ENCODE data around the gene PHTF2. TPM values are rescaled to one million over a fixed set of nuclear protein-coding genes. Genes with fewer than 3 reads are reported as not detected.

The PHTF2 gene
- total RNA-seq, 1 donor from 2014 or later = 22.1 TPM

GRCh38 chr7:77960336-77960735, 161.8 kb downstream of the PHTF2 start:
- H3K4me1 ChIP-seq = no peaks in the 10 kb centered on the region
- H3K36me3 ChIP-seq = peaks cover 1% of the 10 kb centered on the region
- intact Hi-C loops (cut with micrococcal nuclease) = no loop called here
- H3K9me3 ChIP-seq (replicated peaks) = no peaks in the 10 kb centered on the region
- H3K4me3 ChIP-seq = no peak overlapping the region
- no peak overlapping the region for H3K27ac ChIP-seq (replicated peaks)
- no peaks in the 10 kb centered on the region for H3K27me3 ChIP-seq (ENCODE audit: low read depth)
- no peak for DNase-seq
- no peak for TF ChIP-seq CTCF (IDR thresholded peaks at IDR 0.05; ENCODE audit: borderline replicate concordance)

- Histone ChIP-seq H3K27me3 (ENCODE audit: low read depth) (no peaks in the 10 kb centered on the region), H3K4me3 (no peak overlapping the region), H3K4me1 (no peaks in the 10 kb centered on the region), H3K27ac (replicated peaks) (no peak overlapping the region), H3K9me3 (replicated peaks) (no peaks in the 10 kb centered on the region), H3K36me3 (no peaks in the 10 kb centered on the region)
- no peak for TF ChIP-seq CTCF (IDR thresholded peaks at IDR 0.05; ENCODE audit: borderline replicate concordance)
- intact Hi-C loops (cut with micrococcal nuclease) = no loop called here
- no peak for DNase-seq
Observed at GRCh38 chr7:77967429-77967828, 168.9 kb downstream of the PHTF2 start.

- Histone ChIP-seq H3K4me1 (no peaks in the 10 kb centered on the region), H3K4me3 (no peak overlapping the region), H3K36me3 (no peaks in the 10 kb centered on the region), H3K9me3 (replicated peaks) (no peaks in the 10 kb centered on the region), H3K27me3 (ENCODE audit: low read depth) (no peaks in the 10 kb centered on the region), H3K27ac (replicated peaks) (no peak overlapping the region)
- no peak for TF ChIP-seq CTCF (IDR thresholded peaks at IDR 0.05; ENCODE audit: borderline replicate concordance)
- DNase-seq = no peak
- intact Hi-C loops (cut with micrococcal nuclease) = no loop called here
Observed at GRCh38 chr7:77971726-77972125, 173.2 kb downstream of the PHTF2 start.

GRCh38 chr7:77975672-77976480, 177.3 kb downstream of the PHTF2 start:
- DNase-seq = no peak
- Histone ChIP-seq H3K4me3 (no peak overlapping the region), H3K4me1 (peaks cover 4% of the 10 kb centered on the region), H3K9me3 (replicated peaks) (no peaks in the 10 kb centered on the region), H3K27ac (replicated peaks) (no peak overlapping the region), H3K36me3 (no peaks in the 10 kb centered on the region), H3K27me3 (ENCODE audit: low read depth) (no peaks in the 10 kb centered on the region)
- TF ChIP-seq CTCF (IDR thresholded peaks at IDR 0.05; ENCODE audit: borderline replicate concordance) = no peak
- intact Hi-C loops (cut with micrococcal nuclease) = no loop called here

- Histone ChIP-seq H3K9me3 (replicated peaks) (no peaks in the 10 kb centered on the region), H3K36me3 (no peaks in the 10 kb centered on the region), H3K4me1 (peaks cover 4% of the 10 kb centered on the region), H3K27ac (replicated peaks) (no peak overlapping the region), H3K27me3 (ENCODE audit: low read depth) (no peaks in the 10 kb centered on the region), H3K4me3 (no peak overlapping the region)
- DNase-seq = no peak
- intact Hi-C loops (cut with micrococcal nuclease) = no loop called here
- no peak for TF ChIP-seq CTCF (IDR thresholded peaks at IDR 0.05; ENCODE audit: borderline replicate concordance)
Observed at GRCh38 chr7:77979219-77979618, 180.6 kb downstream of the PHTF2 start.

All from left ventricle myocardium inferior (tissue), 1 donor.